ENCODE results near the gene OPCML.

- no peak for TF ChIP-seq POLR2AphosphoS5 (IDR thresholded peaks at IDR 0.05)
- no peak for TF ChIP-seq CTCF (IDR thresholded peaks at IDR 0.05)
- no peak for TF ChIP-seq POLR2A (IDR thresholded peaks at IDR 0.05)
- no peak for TF ChIP-seq EP300 (IDR thresholded peaks at IDR 0.05; ENCODE audit: low read depth)
These were observed 57.8 kb downstream of the OPCML start for GRCh38 chr11:133474461-133474860.

All from transverse colon (tissue), 4 donors.